Hematopoietic multipotent progenitor cell treated with erythropoietin and hydrocortisone succinate and interleukin-3 and kit ligand, for 4 days (in vitro differentiated cells): ENCODE measurements around the gene COL5A1.
"Not testable (repeated sequence)": the region's sequence is repeated elsewhere in the genome, so short reads cannot be mapped to it uniquely, and the experiment has no call there.

Experiments used
- DNase-seq: peaks from one replicate; pipeline ENCODE4 v3.0.0-alpha.2; 2015

The COL5A1 gene

GRCh38 chr9:134846187-134846586, 204.6 kb downstream of the COL5A1 start:
- DNase-seq, result no peak

- DNase-seq, result no peak
Measured at GRCh38 chr9:134846699-134847098, 205.1 kb downstream of the COL5A1 start.

GRCh38 chr9:134847138-134847537, 205.5 kb downstream of the COL5A1 start:
- no peak for DNase-seq

GRCh38 chr9:134847752-134848432, 206.3 kb downstream of the COL5A1 start:
- DNase-seq, result no peak

- no peak for DNase-seq
Measured at GRCh38 chr9:134848504-134848903, 206.9 kb downstream of the COL5A1 start.

- DNase-seq, result no peak
Measured at GRCh38 chr9:134850611-134851010, 209.0 kb downstream of the COL5A1 start.

- peak; percentile 51 for DNase-seq
Measured at GRCh38 chr9:134851020-134851419, 209.4 kb downstream of the COL5A1 start.

- DNase-seq, result no peak
Measured at GRCh38 chr9:134852906-134853654, 211.5 kb downstream of the COL5A1 start.

GRCh38 chr9:134853893-134854292, 212.3 kb downstream of the COL5A1 start:
- no peak for DNase-seq

GRCh38 chr9:134854541-134854981, 213.0 kb downstream of the COL5A1 start:
- no peak for DNase-seq

- no peak for DNase-seq
Measured at GRCh38 chr9:134855231-134855899, 213.8 kb downstream of the COL5A1 start.

- DNase-seq, result no peak
Measured at GRCh38 chr9:134855900-134856377, 214.3 kb downstream of the COL5A1 start.

- DNase-seq, result not testable (repeated sequence)
Measured at GRCh38 chr9:134857451-134857850, 215.8 kb downstream of the COL5A1 start.

- DNase-seq, result no peak
Measured at GRCh38 chr9:134858051-134858841, 216.6 kb downstream of the COL5A1 start.

- no peak for DNase-seq
Measured at GRCh38 chr9:134860510-134860909, 218.9 kb downstream of the COL5A1 start.

- DNase-seq, result no peak
Measured at GRCh38 chr9:134861595-134862334, 220.2 kb downstream of the COL5A1 start.

- no peak for DNase-seq
Measured at GRCh38 chr9:134863306-134863902, 221.8 kb downstream of the COL5A1 start.

GRCh38 chr9:134863941-134864820, 222.6 kb downstream of the COL5A1 start:
- no peak for DNase-seq

- DNase-seq, result no peak
Measured at GRCh38 chr9:134864821-134865190, 223.2 kb downstream of the COL5A1 start.

- no peak for DNase-seq
Measured at GRCh38 chr9:134867917-134868750, 226.5 kb downstream of the COL5A1 start.
